Adrenal gland (tissue), 5 donors: ENCODE results near the gene UNC5C.

Experiments used
- POLR2A ChIP-seq, 2 donors: fragments of 450-650 bp; IDR thresholded peaks; one replicate each; pipeline ENCODE4 v1.6.1; 2017; ENCODE audit warnings: antibody characterized with exemption in 2 of 2, mild to moderate bottlenecking in 2 of 2, moderate library complexity in 1 of 2
- TF ChIP-seq, protein P1 (sequence below), 6 experiments: fragments of 450-650 bp in 4 of 6; fragments of 200-600 bp in 2 of 6; sonication (generic) in 1 of 6; IDR thresholded peaks; 1 replicate in 5 of 6; 2 replicates in 1 of 6; pipeline versions ENCODE4 v1.5.1 to v1.8.0; 2016 to 2021; ENCODE audit warnings: antibody characterized with exemption in 6 of 6, mild to moderate bottlenecking in 2 of 6, moderate library complexity in 1 of 6
- donor health status: DM: no; HTN: no; CAD: no.

DNA sequence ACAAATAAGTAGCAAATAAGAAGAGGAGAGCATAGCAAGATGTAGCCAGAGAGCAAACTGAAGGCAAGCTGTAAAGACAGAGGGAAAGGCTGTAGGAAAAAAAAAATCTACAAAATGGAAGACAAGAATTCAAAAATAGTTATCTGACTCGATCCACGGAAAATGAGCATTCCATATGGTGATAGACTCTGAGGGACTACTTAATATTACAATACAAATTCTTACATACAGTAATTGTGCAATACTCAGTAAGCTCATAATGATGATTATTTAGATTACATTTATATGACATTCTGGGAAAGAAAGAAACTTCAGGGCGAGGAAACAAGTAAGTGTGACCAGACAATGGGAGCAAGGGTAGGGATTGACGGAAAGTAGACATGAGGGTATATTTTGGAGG lies 102.6 kb downstream of the UNC5C start:
- TF ChIP-seq, protein P1, sequence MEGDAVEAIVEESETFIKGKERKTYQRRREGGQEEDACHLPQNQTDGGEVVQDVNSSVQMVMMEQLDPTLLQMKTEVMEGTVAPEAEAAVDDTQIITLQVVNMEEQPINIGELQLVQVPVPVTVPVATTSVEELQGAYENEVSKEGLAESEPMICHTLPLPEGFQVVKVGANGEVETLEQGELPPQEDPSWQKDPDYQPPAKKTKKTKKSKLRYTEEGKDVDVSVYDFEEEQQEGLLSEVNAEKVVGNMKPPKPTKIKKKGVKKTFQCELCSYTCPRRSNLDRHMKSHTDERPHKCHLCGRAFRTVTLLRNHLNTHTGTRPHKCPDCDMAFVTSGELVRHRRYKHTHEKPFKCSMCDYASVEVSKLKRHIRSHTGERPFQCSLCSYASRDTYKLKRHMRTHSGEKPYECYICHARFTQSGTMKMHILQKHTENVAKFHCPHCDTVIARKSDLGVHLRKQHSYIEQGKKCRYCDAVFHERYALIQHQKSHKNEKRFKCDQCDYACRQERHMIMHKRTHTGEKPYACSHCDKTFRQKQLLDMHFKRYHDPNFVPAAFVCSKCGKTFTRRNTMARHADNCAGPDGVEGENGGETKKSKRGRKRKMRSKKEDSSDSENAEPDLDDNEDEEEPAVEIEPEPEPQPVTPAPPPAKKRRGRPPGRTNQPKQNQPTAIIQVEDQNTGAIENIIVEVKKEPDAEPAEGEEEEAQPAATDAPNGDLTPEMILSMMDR (IDR thresholded peaks at IDR 0.05), result no peak
- TF ChIP-seq POLR2A (IDR thresholded peaks at IDR 0.05), result no peak
